Suprapubic skin (tissue), 4 donors: ENCODE measurements around the gene METTL4. TPM values are rescaled to one million over a fixed set of nuclear protein-coding genes. Genes with fewer than 3 reads are reported as not detected.

Experiments used
- DNase-seq, 2 donors: peaks; one replicate each; pipeline ENCODE4 v3.0.0-alpha.2; 2019; ENCODE audit warnings: low spot score in 2 of 2
- H3K27ac ChIP-seq: fragments of 200-600 bp; sonication (generic); one replicate; pipeline ENCODE4 v1.5.1; 2019
- H3K27me3 ChIP-seq: fragments of 200-600 bp; sonication (generic); one replicate; pipeline ENCODE4 v1.5.1; 2019
- H3K36me3 ChIP-seq: fragments of 200-600 bp; sonication (generic); one replicate; pipeline ENCODE4 v1.5.1; 2019
- H3K4me1 ChIP-seq: fragments of 200-600 bp; sonication (generic); one replicate; pipeline ENCODE4 v1.5.1; 2019
- H3K4me3 ChIP-seq: fragments of 200-600 bp; sonication (generic); one replicate; pipeline ENCODE4 v1.5.1; 2019; ENCODE audit warnings: mild to moderate bottlenecking
- H3K9me3 ChIP-seq: fragments of 200-600 bp; sonication (generic); one replicate; pipeline ENCODE4 v1.5.1; 2019
- EP300 ChIP-seq: sonication (generic); formaldehyde crosslinking; IDR thresholded peaks from one replicate; pipeline ENCODE4 v1.6.1; 2017; ENCODE audit warnings: antibody characterized with exemption
- POLR2A ChIP-seq, 2 donors: fragments of 450-650 bp; IDR thresholded peaks; one replicate each; pipeline ENCODE4 v1.6.1; 2017; ENCODE audit warnings: antibody characterized with exemption in 2 of 2, mild to moderate bottlenecking in 2 of 2, moderate library complexity in 2 of 2
- POLR2AphosphoS5 ChIP-seq, 3 donors: sonication (generic); formaldehyde crosslinking; IDR thresholded peaks; one replicate each; pipeline ENCODE4 v1.6.1; 2017; ENCODE audit warnings: antibody characterized with exemption in 3 of 3
- WGBS: methylation state at CpG from one replicate; pipeline ENCODE4 v1.1.5; 2018; 5-methylcytosine and 5-hydroxymethylcytosine counted together
- total RNA-seq, 4 donors: library from RNA; depleted of rRNA; stranded (reverse); fragments of >200 nt; gene quantifications; one replicate each; pipeline ENCODE4 v1.1.0, GENCODE V29; 2016
- TF ChIP-seq, protein P1 (sequence below), 2 donors: fragments of 200-600 bp in 1 of 2; fragments of 450-650 bp in 1 of 2; sonication (generic) in 1 of 2; IDR thresholded peaks; one replicate each; pipeline ENCODE4 v1.5.1; 2016 to 2019; ENCODE audit warnings: antibody characterized with exemption in 2 of 2, mild to moderate bottlenecking in 1 of 2, moderate library complexity in 1 of 2

The METTL4 gene
- total RNA-seq, result 10 to 100 TPM in 1 of 4 donors, 1 to 10 TPM in 3; 3.3 to 10.5 (median 4.9) TPM

GRCh38 chr18:2571200-2572170 is at the start of gene METTL4, which contains the start of gene NDC80:
Gene METTL4 (minus strand): TSS chr18:2571505. CDS start chr18:2567216, 4,289 bp downstream.
Gene NDC80 (plus strand): TSS chr18:2571557. CDS start chr18:2572986, 1,429 bp downstream.
- under 1% methylated on average over 43 of the region's 55 CpGs for WGBS
- Histone ChIP-seq H3K4me1 (peaks cover 22% of the 10 kb centered on the region), H3K27me3 (no peaks in the 10 kb centered on the region), H3K27ac (peak within 1 kb of the TSS; percentile 93), H3K4me3 (peak within 1 kb of the TSS; percentile 76), H3K36me3 (peaks cover 3% of the 10 kb centered on the region), H3K9me3 (no peaks in the 10 kb centered on the region)
- TF ChIP-seq EP300 (no peak), POLR2AphosphoS5 (IDR thresholded peaks at IDR 0.05) (peak in 2 of 3 donors; percentile 60 to 70), POLR2A (IDR thresholded peaks at IDR 0.05) (peak in 1 of 2 donors; percentile 40)
- DNase-seq, result peak; percentile 86 to 87

DNA sequence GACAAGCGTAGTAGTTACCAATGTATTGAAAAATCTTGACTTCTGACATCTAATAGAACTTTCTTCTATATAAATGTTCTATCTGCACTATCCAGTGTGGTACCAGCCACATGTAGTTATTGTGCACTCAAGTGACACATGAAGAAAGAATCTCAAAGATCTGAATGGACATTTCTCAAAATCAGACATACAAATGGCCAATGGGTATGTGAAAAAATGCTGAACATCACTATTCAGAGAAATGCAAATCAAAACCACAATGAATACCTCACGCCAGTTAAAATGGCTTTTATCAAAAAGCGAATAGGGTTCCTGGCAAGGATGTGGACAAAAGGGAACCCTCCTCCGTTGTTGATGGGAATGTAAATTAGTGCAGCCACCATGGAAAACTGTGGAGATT is 46.7 kb upstream of the METTL4 start:
- H3K36me3 ChIP-seq, result no peaks in the 10 kb centered on the region
- H3K27me3 ChIP-seq, result no peaks in the 10 kb centered on the region
- H3K9me3 ChIP-seq, result no peaks in the 10 kb centered on the region
- TF ChIP-seq, protein P1, sequence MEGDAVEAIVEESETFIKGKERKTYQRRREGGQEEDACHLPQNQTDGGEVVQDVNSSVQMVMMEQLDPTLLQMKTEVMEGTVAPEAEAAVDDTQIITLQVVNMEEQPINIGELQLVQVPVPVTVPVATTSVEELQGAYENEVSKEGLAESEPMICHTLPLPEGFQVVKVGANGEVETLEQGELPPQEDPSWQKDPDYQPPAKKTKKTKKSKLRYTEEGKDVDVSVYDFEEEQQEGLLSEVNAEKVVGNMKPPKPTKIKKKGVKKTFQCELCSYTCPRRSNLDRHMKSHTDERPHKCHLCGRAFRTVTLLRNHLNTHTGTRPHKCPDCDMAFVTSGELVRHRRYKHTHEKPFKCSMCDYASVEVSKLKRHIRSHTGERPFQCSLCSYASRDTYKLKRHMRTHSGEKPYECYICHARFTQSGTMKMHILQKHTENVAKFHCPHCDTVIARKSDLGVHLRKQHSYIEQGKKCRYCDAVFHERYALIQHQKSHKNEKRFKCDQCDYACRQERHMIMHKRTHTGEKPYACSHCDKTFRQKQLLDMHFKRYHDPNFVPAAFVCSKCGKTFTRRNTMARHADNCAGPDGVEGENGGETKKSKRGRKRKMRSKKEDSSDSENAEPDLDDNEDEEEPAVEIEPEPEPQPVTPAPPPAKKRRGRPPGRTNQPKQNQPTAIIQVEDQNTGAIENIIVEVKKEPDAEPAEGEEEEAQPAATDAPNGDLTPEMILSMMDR (IDR thresholded peaks at IDR 0.05), result no peak
- TF ChIP-seq POLR2AphosphoS5 (IDR thresholded peaks at IDR 0.05) (no peak), EP300 (no peak), POLR2A (IDR thresholded peaks at IDR 0.05) (no peak)
- no peaks in the 10 kb centered on the region for H3K4me1 ChIP-seq
- DNase-seq, result no peak
- WGBS, result 96% methylated on average over 4 of the region's 4 CpGs
- H3K4me3 ChIP-seq, result no peak overlapping the region
- no peak overlapping the region for H3K27ac ChIP-seq

DNA sequence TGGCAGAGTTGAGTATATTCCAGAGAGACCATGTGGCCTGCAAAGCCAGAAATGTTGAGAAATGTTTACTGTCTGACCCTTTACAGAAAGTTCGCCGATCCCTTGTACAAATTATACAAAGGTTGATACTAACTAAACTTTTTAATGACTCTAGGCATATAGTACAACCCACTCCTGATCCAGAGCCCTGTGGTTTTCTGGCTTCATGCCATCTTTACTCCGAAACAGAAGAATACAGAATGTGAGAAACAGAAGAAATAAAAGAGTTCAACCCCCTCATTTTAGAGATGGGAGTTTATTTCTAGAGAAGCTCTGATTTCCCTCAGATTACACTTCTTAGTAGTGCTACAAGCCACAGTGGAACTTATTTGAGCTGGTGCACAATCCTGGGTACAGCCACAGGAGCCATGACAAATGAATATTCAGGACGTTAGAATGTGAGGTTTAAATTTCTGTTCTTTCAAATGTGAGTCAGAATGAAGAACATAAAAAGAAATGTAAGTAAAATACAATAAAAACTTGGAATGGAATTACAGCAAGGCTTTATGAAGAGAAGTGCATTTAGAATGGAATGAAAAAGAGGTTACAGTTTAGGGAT is 46.2 kb upstream of the METTL4 start:
- Histone ChIP-seq H3K27ac (no peak overlapping the region), H3K36me3 (no peaks in the 10 kb centered on the region), H3K4me1 (no peaks in the 10 kb centered on the region), H3K27me3 (no peaks in the 10 kb centered on the region), H3K9me3 (no peaks in the 10 kb centered on the region), H3K4me3 (no peak overlapping the region)
- no peak for DNase-seq
- 80% methylated on average over 4 of the region's 4 CpGs for WGBS
- TF ChIP-seq POLR2AphosphoS5 (IDR thresholded peaks at IDR 0.05) (no peak), EP300 (no peak), POLR2A (IDR thresholded peaks at IDR 0.05) (no peak)
- TF ChIP-seq, protein P1 (IDR thresholded peaks at IDR 0.05), result no peak

DNA sequence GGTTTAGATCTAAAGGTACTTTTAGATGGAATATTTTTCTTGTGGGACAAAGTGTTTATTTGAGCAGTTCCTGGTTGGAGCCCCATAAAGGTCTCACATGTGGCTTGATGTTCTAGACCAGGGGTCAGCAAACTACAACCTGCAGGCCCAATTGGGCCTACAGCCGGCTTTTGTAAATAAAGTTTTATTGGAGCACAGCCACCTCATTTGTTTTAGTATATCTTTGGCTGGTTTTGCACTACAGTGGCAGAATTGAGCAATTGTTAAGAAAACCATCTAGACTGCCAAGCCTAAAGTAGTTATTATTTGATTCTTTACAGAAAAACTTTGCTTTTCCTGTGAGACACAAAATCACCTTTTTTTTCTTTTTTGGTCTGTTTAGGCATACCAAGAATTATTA is 41.7 kb upstream of the METTL4 start:
- WGBS, result 86% methylated on average over 1 of the region's 1 CpG
- no peak for TF ChIP-seq POLR2AphosphoS5 (IDR thresholded peaks at IDR 0.05)
- TF ChIP-seq, protein P1 (IDR thresholded peaks at IDR 0.05), result no peak
- TF ChIP-seq POLR2A (IDR thresholded peaks at IDR 0.05), result no peak
- TF ChIP-seq EP300, result no peak
- DNase-seq, result no peak
- no peak overlapping the region for H3K4me3 ChIP-seq
- H3K4me1 ChIP-seq, result no peaks in the 10 kb centered on the region
- H3K9me3 ChIP-seq, result no peaks in the 10 kb centered on the region
- H3K27me3 ChIP-seq, result no peaks in the 10 kb centered on the region
- H3K36me3 ChIP-seq, result no peaks in the 10 kb centered on the region
- no peak overlapping the region for H3K27ac ChIP-seq

DNA sequence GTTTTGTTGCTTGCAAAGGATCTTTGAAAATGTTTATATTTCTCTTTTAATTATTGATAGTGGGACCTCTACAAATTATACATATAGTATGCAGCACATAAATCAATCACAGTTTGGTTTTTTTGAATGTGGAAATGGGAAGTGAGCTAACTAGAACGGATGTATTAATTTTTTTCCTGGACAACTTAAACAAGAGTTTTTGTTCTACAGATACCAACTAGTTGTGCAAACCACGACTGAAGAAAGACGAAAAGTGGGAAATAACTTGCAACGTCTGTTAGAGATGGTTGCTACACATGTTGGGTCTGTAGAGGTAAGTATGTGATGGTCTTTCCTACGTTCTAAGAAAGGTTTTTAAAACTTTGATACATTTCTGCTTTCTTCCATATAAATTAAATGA is 39.2 kb upstream of the METTL4 start:
- Histone ChIP-seq H3K9me3 (no peaks in the 10 kb centered on the region), H3K4me3 (no peak overlapping the region), H3K27me3 (no peaks in the 10 kb centered on the region), H3K27ac (no peak overlapping the region), H3K4me1 (no peaks in the 10 kb centered on the region), H3K36me3 (no peaks in the 10 kb centered on the region)
- DNase-seq, result no peak
- TF ChIP-seq EP300, result no peak
- TF ChIP-seq POLR2A (IDR thresholded peaks at IDR 0.05), result no peak
- TF ChIP-seq, protein P1 (IDR thresholded peaks at IDR 0.05), result no peak
- no peak for TF ChIP-seq POLR2AphosphoS5 (IDR thresholded peaks at IDR 0.05)
- WGBS, result 90% methylated on average over 5 of the region's 5 CpGs
